NT2/D1 (cell line): ENCODE data around the gene AP1G2.

Source experiments
- SUZ12 ChIP-seq: IDR thresholded peaks from 2 replicates; pipeline ENCODE4 v1.6.1; 2011; ENCODE audit not compliant: insufficient read length, insufficient read depth; ENCODE audit errors: extremely low read depth
- YY1 ChIP-seq: IDR thresholded peaks from 2 replicates; pipeline ENCODE4 v1.6.1; 2011; ENCODE audit not compliant: insufficient read length, insufficient read depth
- ZNF274 ChIP-seq: IDR thresholded peaks from 2 replicates; pipeline ENCODE4 v1.6.1; 2011; ENCODE audit warnings: mild to moderate bottlenecking, low read depth, low read length

DNA sequence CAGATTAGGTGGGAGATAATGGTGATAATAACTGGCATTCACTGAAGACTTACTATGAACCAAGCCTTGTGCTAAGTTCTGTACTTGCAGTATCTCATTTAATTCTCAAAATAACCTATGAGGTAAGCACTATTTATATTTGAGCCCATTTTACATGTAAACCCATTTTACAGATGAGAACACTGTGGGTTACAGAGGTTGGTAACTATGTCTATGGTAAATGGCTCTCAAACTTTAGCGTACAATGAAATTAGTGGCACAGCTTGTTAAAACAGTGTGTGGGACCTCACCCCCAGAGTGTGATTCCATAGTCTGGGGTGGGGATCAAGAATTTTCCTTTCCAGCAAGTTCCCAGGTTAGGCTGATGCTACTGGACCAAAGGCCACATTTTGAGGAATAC is 33.2 kb upstream of the AP1G2 start:
- no peak for TF ChIP-seq ZNF274
- no peak for TF ChIP-seq SUZ12
- no peak for TF ChIP-seq YY1
